ENCODE results near the gene TMEM72. TPM values are rescaled to one million over a fixed set of nuclear protein-coding genes. Genes with fewer than 3 reads are reported as not detected.

The TMEM72 gene
- total RNA-seq, 1 experiment from 2014 or later = not detected

DNA sequence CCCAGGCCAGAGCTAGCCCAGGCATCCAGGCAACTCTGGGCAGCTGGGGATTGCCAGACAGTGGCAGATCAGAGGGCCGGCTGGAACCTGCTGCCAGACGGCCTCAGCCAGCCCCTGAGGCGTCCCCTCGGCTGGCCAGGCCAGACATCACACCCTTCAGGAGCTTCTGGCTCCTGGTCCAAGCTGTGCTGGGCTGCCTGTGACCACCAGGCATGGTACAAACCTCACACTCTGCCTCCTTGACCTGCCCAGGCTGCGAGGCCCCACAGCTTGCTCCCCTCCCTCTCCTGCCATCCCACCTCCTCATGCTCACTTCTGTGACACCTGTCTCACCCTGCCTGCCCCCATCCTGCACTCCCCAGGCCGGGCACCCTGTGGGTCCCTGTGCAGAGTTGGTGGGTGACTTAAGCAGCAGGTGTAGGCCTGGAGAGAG is 61.8 kb downstream of the TMEM72 start:
- H2BK5ac ChIP-seq (ENCODE audit: insufficient read length, low read length) = no peak overlapping the region
- Mint-ChIP-seq H3K4me1 (peaks cover 43 to 44% of the 10 kb centered on the region in 2 experiments), H3K27me3 (ENCODE audit: low read depth) (peaks cover 3% of the 10 kb centered on the region; the same call in 1 of the 2 replicates), H3K9me3 (no peaks in the 10 kb centered on the region; a peak in 1 of 5 replicates), H3K27ac (peak overlapping the region in 1 of 3 experiments; percentile 44; a peak in 2 of 7 replicates), H3K36me3 (ENCODE audit: insufficient read depth in 1 of 3, low read depth in 3 of 3) (peaks cover 5 to 27% (median 16%) of the 10 kb centered on the region in 3 experiments; a peak in 5 of 7 replicates), H3K4me3 (0 out of 5 replicates have a peak overlapping the region, but pooled peaks of 1 of the 2 experiments have one; percentile 17)
- WGBS (ENCODE audit: extremely low coverage, insufficient read length, low lambda C conversion rate) = no CpG with 5 or more reads among the region's 6 CpGs
- peaks cover 4% of the 10 kb centered on the region for H3K23me2 ChIP-seq (ENCODE audit: insufficient read length, low read depth, low read length, poor library complexity, severe bottlenecking)
- H2AFZ ChIP-seq (ENCODE audit: low read length) = no peak overlapping the region
- no peak overlapping the region for H3K56ac ChIP-seq (ENCODE audit: insufficient read length, low read depth, low read length)
- no peaks in the 10 kb centered on the region for H4K20me1 ChIP-seq (ENCODE audit: control insufficient read depth, insufficient read depth, insufficient read length)
- H3K79me2 ChIP-seq (ENCODE audit: insufficient read depth, low read length) = no peaks in the 10 kb centered on the region
- no peaks in the 10 kb centered on the region for H3K9me3 ChIP-seq (ENCODE audit: control insufficient read depth, low read depth, low read length)
- H3K27ac ChIP-seq (ENCODE audit: insufficient read length, low read depth, low read length) = no peak overlapping the region
- H3T11ph ChIP-seq (ENCODE audit: low read length) = no peak overlapping the region
- DNase-seq = no peak
- H4K8ac ChIP-seq (replicated peaks; ENCODE audit: insufficient read length, low read depth, low read length) = no peak overlapping the region
- H4K91ac ChIP-seq (ENCODE audit: insufficient read length, low read depth, low read length) = no peak overlapping the region
- peaks cover 10% of the 10 kb centered on the region for H3K4me1 ChIP-seq (ENCODE audit: insufficient read depth, low read length)
- H3K27me3 ChIP-seq (ENCODE audit: insufficient read depth, low read length) = no peaks in the 10 kb centered on the region
- H3K4me2 ChIP-seq (ENCODE audit: insufficient read depth, insufficient read length, low read length) = no peak overlapping the region
- no peak overlapping the region for H3K23ac ChIP-seq (ENCODE audit: insufficient read length, low read depth, low read length)
- H3K14ac ChIP-seq (ENCODE audit: insufficient read depth, low read length) = no peak overlapping the region
- no peak overlapping the region for H4K5ac ChIP-seq (ENCODE audit: insufficient read length, low read depth, low read length)
- TF ChIP-seq, protein P1, sequence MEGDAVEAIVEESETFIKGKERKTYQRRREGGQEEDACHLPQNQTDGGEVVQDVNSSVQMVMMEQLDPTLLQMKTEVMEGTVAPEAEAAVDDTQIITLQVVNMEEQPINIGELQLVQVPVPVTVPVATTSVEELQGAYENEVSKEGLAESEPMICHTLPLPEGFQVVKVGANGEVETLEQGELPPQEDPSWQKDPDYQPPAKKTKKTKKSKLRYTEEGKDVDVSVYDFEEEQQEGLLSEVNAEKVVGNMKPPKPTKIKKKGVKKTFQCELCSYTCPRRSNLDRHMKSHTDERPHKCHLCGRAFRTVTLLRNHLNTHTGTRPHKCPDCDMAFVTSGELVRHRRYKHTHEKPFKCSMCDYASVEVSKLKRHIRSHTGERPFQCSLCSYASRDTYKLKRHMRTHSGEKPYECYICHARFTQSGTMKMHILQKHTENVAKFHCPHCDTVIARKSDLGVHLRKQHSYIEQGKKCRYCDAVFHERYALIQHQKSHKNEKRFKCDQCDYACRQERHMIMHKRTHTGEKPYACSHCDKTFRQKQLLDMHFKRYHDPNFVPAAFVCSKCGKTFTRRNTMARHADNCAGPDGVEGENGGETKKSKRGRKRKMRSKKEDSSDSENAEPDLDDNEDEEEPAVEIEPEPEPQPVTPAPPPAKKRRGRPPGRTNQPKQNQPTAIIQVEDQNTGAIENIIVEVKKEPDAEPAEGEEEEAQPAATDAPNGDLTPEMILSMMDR (conservative IDR thresholded peaks at IDR 0.05) = no peak
- H2BK12ac ChIP-seq (ENCODE audit: insufficient read length, low read depth, low read length) = no peak overlapping the region
- H3K79me1 ChIP-seq (ENCODE audit: insufficient read depth, low read depth, low read length, poor library complexity, severe bottlenecking) = no peaks in the 10 kb centered on the region
- H2AK5ac ChIP-seq (ENCODE audit: insufficient read length, low read length) = no peak overlapping the region
- H2BK15ac ChIP-seq (ENCODE audit: low read depth, low read length) = no peak overlapping the region
- H3K4ac ChIP-seq (ENCODE audit: low read depth, low read length) = no peak overlapping the region
- no peak overlapping the region for H2BK120ac ChIP-seq (ENCODE audit: low read depth, low read length, poor library complexity, severe bottlenecking)
- H3K9ac ChIP-seq (ENCODE audit: extremely low read depth, insufficient read length, low read length) = no peak overlapping the region
- H3K18ac ChIP-seq (ENCODE audit: insufficient read length, low read depth, low read length) = no peak overlapping the region
- no peak overlapping the region for H2BK20ac ChIP-seq (ENCODE audit: low read depth, low read length, poor library complexity, severe bottlenecking)

All from H9 (cell line).